Left ventricle myocardium inferior (tissue), 1 donor: ENCODE results near the gene NHLRC4. TPM values are rescaled to one million over a fixed set of nuclear protein-coding genes. Genes with fewer than 3 reads are reported as not detected.

Experiments used
- DNase-seq: peaks from one replicate; pipeline ENCODE4 v3.0.0-alpha.2; 2020
- H3K27ac ChIP-seq: fragments of 200-600 bp; replicated peaks from 2 replicates; pipeline ENCODE4 v1.8.0; 2021
- H3K27me3 ChIP-seq: fragments of 200-600 bp; 2 replicates; pipeline ENCODE4 v1.8.0; 2021; ENCODE audit warnings: low read depth
- H3K36me3 ChIP-seq: fragments of 200-600 bp; 2 replicates; pipeline ENCODE4 v1.8.0; 2021
- H3K4me1 ChIP-seq: fragments of 200-600 bp; 2 replicates; pipeline ENCODE4 v1.8.0; 2021
- H3K4me3 ChIP-seq: fragments of 200-600 bp; 2 replicates; pipeline ENCODE4 v1.8.0; 2021; ENCODE audit warnings: mild to moderate bottlenecking, moderate library complexity
- H3K9me3 ChIP-seq: fragments of 200-600 bp; replicated peaks from 2 replicates; pipeline ENCODE4 v1.8.0; 2021
- intact Hi-C: fragments of 100-400 bp; cut with micrococcal nuclease; formaldehyde crosslinking; loops from one replicate; pipeline ENCODE4 v1.11.0; 2022
- total RNA-seq: library from RNA; stranded (reverse); fragmentation: NEBNext Ultra II Directional; extraction: Animal tissue kit (Norgen Biotek cat#: 25700); gene quantifications from one replicate; pipeline ENCODE4 v1.2.1, GENCODE V29; 2021
- TF ChIP-seq, protein P1 (sequence below): fragments of 200-600 bp; IDR thresholded peaks from 2 replicates; pipeline ENCODE4 v1.8.0; 2021; ENCODE audit warnings: antibody characterized with exemption, mild to moderate bottlenecking, borderline replicate concordance
- donor health status: DM: no; HTN: yes; CAD: no; lungs with severe emphysema.

The NHLRC4 gene
- total RNA-seq, 1 donor from 2014 or later, result 0.11 TPM

DNA sequence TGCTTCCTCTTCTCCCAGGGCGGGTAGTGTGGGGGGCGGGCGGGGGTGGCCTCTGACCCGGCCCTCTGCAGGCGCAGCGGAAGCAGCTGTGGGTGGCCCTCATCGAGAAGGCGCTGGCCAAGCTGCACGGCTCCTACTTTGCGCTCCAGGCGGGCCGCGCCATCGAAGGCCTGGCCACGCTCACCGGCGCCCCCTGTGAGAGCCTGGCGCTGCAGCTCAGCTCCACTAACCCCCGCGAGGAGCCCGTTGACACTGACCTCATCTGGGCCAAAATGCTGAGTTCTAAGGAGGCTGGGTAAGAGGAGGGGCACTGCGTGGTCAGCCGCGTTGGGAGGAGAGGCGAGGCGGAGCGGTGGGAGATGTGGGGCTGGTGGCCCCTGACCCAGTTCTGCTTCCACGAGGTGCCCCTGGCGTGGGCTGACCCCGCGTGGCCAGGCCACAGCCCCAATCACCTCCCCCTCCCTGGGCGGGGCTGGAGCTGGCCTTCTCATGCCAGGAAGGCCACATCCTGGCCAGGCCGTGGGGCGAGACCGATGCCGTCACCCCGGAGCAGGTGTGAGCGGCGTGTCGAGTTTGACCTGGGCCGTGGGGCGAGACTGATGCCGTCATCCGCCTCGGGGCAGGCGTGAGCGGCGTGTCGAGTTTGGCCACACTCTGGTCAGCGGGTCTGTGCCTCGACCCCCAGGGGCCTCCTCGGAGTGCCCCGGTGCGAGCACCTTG, 17.1 kb upstream of the NHLRC4 start:
- no peaks in the 10 kb centered on the region for H3K27me3 ChIP-seq
- H3K4me1 ChIP-seq, result no peaks in the 10 kb centered on the region
- H3K4me3 ChIP-seq, result no peak overlapping the region
- DNase-seq, result no peak
- no peak overlapping the region for H3K27ac ChIP-seq
- intact Hi-C loops, result no loop called here
- no peaks in the 10 kb centered on the region for H3K9me3 ChIP-seq
- H3K36me3 ChIP-seq, result peaks cover 54% of the 10 kb centered on the region
- TF ChIP-seq, protein P1, sequence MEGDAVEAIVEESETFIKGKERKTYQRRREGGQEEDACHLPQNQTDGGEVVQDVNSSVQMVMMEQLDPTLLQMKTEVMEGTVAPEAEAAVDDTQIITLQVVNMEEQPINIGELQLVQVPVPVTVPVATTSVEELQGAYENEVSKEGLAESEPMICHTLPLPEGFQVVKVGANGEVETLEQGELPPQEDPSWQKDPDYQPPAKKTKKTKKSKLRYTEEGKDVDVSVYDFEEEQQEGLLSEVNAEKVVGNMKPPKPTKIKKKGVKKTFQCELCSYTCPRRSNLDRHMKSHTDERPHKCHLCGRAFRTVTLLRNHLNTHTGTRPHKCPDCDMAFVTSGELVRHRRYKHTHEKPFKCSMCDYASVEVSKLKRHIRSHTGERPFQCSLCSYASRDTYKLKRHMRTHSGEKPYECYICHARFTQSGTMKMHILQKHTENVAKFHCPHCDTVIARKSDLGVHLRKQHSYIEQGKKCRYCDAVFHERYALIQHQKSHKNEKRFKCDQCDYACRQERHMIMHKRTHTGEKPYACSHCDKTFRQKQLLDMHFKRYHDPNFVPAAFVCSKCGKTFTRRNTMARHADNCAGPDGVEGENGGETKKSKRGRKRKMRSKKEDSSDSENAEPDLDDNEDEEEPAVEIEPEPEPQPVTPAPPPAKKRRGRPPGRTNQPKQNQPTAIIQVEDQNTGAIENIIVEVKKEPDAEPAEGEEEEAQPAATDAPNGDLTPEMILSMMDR, result no peak

DNA sequence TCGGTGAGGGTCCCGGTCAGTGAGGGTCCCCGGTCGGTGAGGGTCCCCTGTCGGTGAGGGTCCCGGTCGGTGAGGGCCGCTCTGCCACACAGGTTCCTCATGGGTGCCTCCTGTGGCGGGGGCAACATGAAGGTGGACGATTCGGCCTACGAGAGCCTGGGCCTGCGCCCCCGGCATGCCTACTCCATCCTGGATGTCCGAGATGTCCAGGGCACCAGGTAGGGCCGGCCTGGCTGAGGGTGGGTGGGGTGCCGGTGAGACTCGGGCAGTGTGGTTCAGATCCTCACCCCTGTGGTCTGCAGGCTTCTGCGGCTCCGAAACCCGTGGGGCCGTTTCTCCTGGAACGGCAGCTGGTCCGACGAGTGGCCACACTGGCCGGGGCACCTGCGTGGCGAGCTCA, 15.6 kb upstream of the NHLRC4 start:
- Histone ChIP-seq H3K27ac (no peak overlapping the region), H3K9me3 (no peaks in the 10 kb centered on the region), H3K4me3 (no peak overlapping the region), H3K4me1 (no peaks in the 10 kb centered on the region), H3K27me3 (no peaks in the 10 kb centered on the region), H3K36me3 (peaks cover 54% of the 10 kb centered on the region)
- DNase-seq, result no peak
- intact Hi-C loops, result no loop called here
- TF ChIP-seq, protein P1, result no peak

DNA sequence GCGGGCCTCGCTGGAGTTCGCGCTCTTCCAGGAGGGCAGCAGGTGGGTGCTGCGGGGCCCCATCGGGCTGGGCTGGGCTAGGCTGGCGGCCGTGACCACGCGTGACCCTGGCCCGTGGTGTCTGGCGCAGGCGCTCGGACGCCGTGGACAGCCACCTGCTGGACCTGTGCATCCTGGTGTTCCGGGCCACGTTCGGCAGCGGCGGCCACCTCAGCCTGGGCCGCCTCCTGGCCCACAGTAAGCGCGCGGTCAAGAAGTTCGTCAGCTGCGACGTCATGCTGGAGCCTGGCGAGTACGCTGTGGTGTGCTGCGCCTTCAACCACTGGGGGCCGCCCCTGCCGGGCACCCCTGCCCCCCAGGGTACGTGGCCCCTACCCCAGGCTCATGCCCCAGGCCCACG, 14.6 kb upstream of the NHLRC4 start:
- TF ChIP-seq, protein P1, result no peak
- no peak overlapping the region for H3K4me3 ChIP-seq
- DNase-seq, result no peak
- no peaks in the 10 kb centered on the region for H3K27me3 ChIP-seq
- H3K36me3 ChIP-seq, result peaks cover 54% of the 10 kb centered on the region
- H3K4me1 ChIP-seq, result no peaks in the 10 kb centered on the region
- H3K9me3 ChIP-seq, result no peaks in the 10 kb centered on the region
- H3K27ac ChIP-seq, result no peak overlapping the region
- intact Hi-C loops, result no loop called here

DNA sequence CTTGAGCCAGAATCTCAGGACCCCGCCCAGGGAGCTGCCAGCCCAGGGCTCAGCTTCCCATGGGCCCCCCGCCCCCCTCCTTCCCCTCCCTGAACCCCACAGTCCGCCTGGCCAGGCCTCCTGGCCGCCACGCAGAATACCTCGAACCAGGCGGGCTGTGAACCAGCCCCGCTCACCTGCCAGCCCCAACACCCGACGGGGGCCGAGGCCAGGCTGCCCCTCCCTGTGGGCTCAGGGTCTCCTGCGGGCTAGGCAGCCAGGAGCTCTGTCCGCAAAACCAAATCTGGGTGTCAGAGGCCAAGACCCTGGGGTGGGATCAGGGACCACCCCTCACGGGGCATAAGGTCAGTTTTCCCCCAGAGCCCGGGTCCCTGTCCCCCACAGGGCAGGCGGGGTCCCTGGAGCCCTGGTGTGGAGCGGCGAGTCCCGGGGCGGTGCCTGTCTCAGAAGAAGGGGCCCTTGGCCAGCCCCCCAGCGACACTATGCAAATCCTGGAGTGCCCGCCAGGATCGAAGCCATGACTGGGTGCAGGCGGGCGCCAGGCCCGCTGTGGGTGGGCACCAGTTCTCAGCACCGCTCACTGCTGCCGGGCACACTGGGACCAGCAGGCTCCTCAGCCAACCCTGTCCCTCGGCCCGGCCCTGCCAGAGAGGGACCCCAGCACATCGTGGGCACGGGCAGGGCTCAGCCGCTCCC, 13.1 kb upstream of the NHLRC4 start:
- H3K27ac ChIP-seq, result no peak overlapping the region
- intact Hi-C loops, result no loop called here
- TF ChIP-seq, protein P1, result no peak
- no peak for DNase-seq
- no peak overlapping the region for H3K4me3 ChIP-seq
- no peaks in the 10 kb centered on the region for H3K9me3 ChIP-seq
- H3K27me3 ChIP-seq, result peaks cover 13% of the 10 kb centered on the region
- H3K4me1 ChIP-seq, result peaks cover 1% of the 10 kb centered on the region
- H3K36me3 ChIP-seq, result peaks cover 41% of the 10 kb centered on the region

DNA sequence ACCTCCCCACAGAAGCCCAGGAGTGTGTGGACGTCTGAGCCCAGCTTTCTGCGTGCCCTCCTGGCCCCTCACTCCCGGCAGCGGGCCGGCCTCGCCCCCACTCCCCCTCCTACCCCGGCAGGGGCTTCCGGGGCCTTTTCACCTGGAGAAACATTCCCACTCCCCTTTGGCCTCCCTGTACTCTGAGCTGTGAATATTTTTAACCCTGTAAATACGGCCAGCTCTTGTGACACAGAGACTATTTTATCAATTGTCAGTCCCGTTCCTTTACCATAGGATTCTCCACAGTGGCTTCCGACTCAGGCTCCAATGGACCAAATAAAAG, 12.5 kb upstream of the NHLRC4 start:
- TF ChIP-seq, protein P1, result no peak
- no peaks in the 10 kb centered on the region for H3K9me3 ChIP-seq
- no peak for DNase-seq
- H3K36me3 ChIP-seq, result peaks cover 36% of the 10 kb centered on the region
- intact Hi-C loops, result no loop called here
- H3K4me3 ChIP-seq, result no peak overlapping the region
- H3K27me3 ChIP-seq, result peaks cover 18% of the 10 kb centered on the region
- H3K27ac ChIP-seq, result no peak overlapping the region
- H3K4me1 ChIP-seq, result peaks cover 6% of the 10 kb centered on the region
